GM21717 (cell line): Measurements from ENCODE around the gene PGAP3.

Experiments used
- ATAC-seq: cut with Tn5 transposase; IDR thresholded peaks from one replicate; pipeline ENCODE4 v1.9.1; 2021; ENCODE audit warnings: mild to moderate bottlenecking, moderate library complexity; ENCODE audit not compliant: unreplicated experiment

Gene PGAP3

GRCh38 chr17:39640591-39641031 is 47.2 kb downstream of the PGAP3 start:
- no peak for ATAC-seq

- no peak for ATAC-seq
Measured at GRCh38 chr17:39639566-39640458, 48.0 kb downstream of the PGAP3 start.

GRCh38 chr17:39639043-39639442 is 48.8 kb downstream of the PGAP3 start:
- ATAC-seq: no peak

- no peak for ATAC-seq
Measured at GRCh38 chr17:39638317-39638716, 49.5 kb downstream of the PGAP3 start.

GRCh38 chr17:39636927-39637736 is 50.7 kb downstream of the PGAP3 start, which contains the start of gene STARD3:
Gene STARD3 (plus strand): TSS chr17:39637144. CDS start chr17:39653532, 16,388 bp downstream.
- peak; percentile 72 for ATAC-seq

- ATAC-seq: peak; percentile 9
Measured at GRCh38 chr17:39636587-39636926, 51.3 kb downstream of the PGAP3 start.

- ATAC-seq: no peak
Measured at GRCh38 chr17:39635614-39636176, 52.2 kb downstream of the PGAP3 start.

GRCh38 chr17:39634384-39634871 is 53.4 kb downstream of the PGAP3 start:
- no peak for ATAC-seq

- ATAC-seq: no peak
Measured at GRCh38 chr17:39633570-39634183, 54.2 kb downstream of the PGAP3 start.

- ATAC-seq: no peak
Measured at GRCh38 chr17:39632153-39632941, 55.5 kb downstream of the PGAP3 start.

- ATAC-seq: no peak
Measured at GRCh38 chr17:39631403-39631802, 56.5 kb downstream of the PGAP3 start.

- ATAC-seq: no peak
Measured at GRCh38 chr17:39629898-39630297, 58.0 kb downstream of the PGAP3 start.

- no peak for ATAC-seq
Measured at GRCh38 chr17:39629494-39629880, 58.4 kb downstream of the PGAP3 start.

GRCh38 chr17:39628655-39629493 is 59.0 kb downstream of the PGAP3 start:
- no peak for ATAC-seq

- ATAC-seq: no peak
Measured at GRCh38 chr17:39627712-39628516, 59.9 kb downstream of the PGAP3 start.

- no peak for ATAC-seq
Measured at GRCh38 chr17:39627047-39627711, 60.7 kb downstream of the PGAP3 start.

GRCh38 chr17:39626171-39627046 is 61.4 kb downstream of the PGAP3 start, which contains the start of gene PPP1R1B:
Gene PPP1R1B (plus strand): TSS chr17:39626952. CDS start chr17:39627393, 441 bp downstream.
- ATAC-seq: no peak
